ENCODE measurements around the gene CCNH. TPM values are rescaled to one million over a fixed set of nuclear protein-coding genes. Genes with fewer than 3 reads are reported as not detected.

CCNH gene
- polyA plus RNA-seq, 1 donor = 45.2 TPM

- 100% methylated on average over 2 of the region's 3 CpGs for WGBS (ENCODE audit: insufficient coverage, low lambda C conversion rate)
- Histone ChIP-seq H3K4me1 (ENCODE audit: control insufficient read depth, insufficient read depth, low read length) (no peaks in the 10 kb centered on the region), H3K4me3 (ENCODE audit: low read length) (no peak overlapping the region), H3K27me3 (ENCODE audit: control insufficient read depth, insufficient read depth, low read length) (no peaks in the 10 kb centered on the region), H3K36me3 (ENCODE audit: control insufficient read depth, insufficient read depth, low read length) (peaks cover 21% of the 10 kb centered on the region), H3K9me3 (ENCODE audit: control insufficient read depth, low read depth, low read length) (no peaks in the 10 kb centered on the region), H3K27ac (ENCODE audit: low read length) (no peak overlapping the region)
- DNase-seq = no peak
Measured at GRCh38 chr5:87368601-87369000, 44.1 kb downstream of the CCNH start.

- H3K27ac ChIP-seq (ENCODE audit: low read length) = no peak overlapping the region
- WGBS (ENCODE audit: insufficient coverage, low lambda C conversion rate) = no CpG with 5 or more reads among the region's 2 CpGs
- no peak overlapping the region for H3K4me3 ChIP-seq (ENCODE audit: low read length)
- H3K4me1 ChIP-seq (ENCODE audit: control insufficient read depth, insufficient read depth, low read length) = no peaks in the 10 kb centered on the region
- no peak for DNase-seq
- no peaks in the 10 kb centered on the region for H3K9me3 ChIP-seq (ENCODE audit: control insufficient read depth, low read depth, low read length)
- H3K36me3 ChIP-seq (ENCODE audit: control insufficient read depth, insufficient read depth, low read length) = peaks cover 18% of the 10 kb centered on the region
- H3K27me3 ChIP-seq (ENCODE audit: control insufficient read depth, insufficient read depth, low read length) = no peaks in the 10 kb centered on the region
Measured at GRCh38 chr5:87367243-87367642, 45.5 kb downstream of the CCNH start.

- H3K9me3 ChIP-seq (ENCODE audit: control insufficient read depth, low read depth, low read length) = no peaks in the 10 kb centered on the region
- no peak overlapping the region for H3K4me3 ChIP-seq (ENCODE audit: low read length)
- H3K4me1 ChIP-seq (ENCODE audit: control insufficient read depth, insufficient read depth, low read length) = no peaks in the 10 kb centered on the region
- H3K27me3 ChIP-seq (ENCODE audit: control insufficient read depth, insufficient read depth, low read length) = no peaks in the 10 kb centered on the region
- WGBS (ENCODE audit: insufficient coverage, low lambda C conversion rate) = no CpG with 5 or more reads among the region's 1 CpG
- peaks cover 9% of the 10 kb centered on the region for H3K36me3 ChIP-seq (ENCODE audit: control insufficient read depth, insufficient read depth, low read length)
- H3K27ac ChIP-seq (ENCODE audit: low read length) = no peak overlapping the region
- DNase-seq = no peak
Measured at GRCh38 chr5:87361536-87362213, 51.1 kb downstream of the CCNH start.

- Histone ChIP-seq H3K36me3 (ENCODE audit: control insufficient read depth, insufficient read depth, low read length) (peaks cover 6% of the 10 kb centered on the region), H3K9me3 (ENCODE audit: control insufficient read depth, low read depth, low read length) (no peaks in the 10 kb centered on the region), H3K4me1 (ENCODE audit: control insufficient read depth, insufficient read depth, low read length) (no peaks in the 10 kb centered on the region), H3K27me3 (ENCODE audit: control insufficient read depth, insufficient read depth, low read length) (no peaks in the 10 kb centered on the region), H3K27ac (ENCODE audit: low read length) (no peak overlapping the region), H3K4me3 (ENCODE audit: low read length) (no peak overlapping the region)
- WGBS (ENCODE audit: insufficient coverage, low lambda C conversion rate) = no CpG with 5 or more reads among the region's 2 CpGs
- no peak for DNase-seq
Measured at GRCh38 chr5:87361031-87361445, 51.7 kb downstream of the CCNH start.

- 100% methylated on average over 1 of the region's 11 CpGs for WGBS (ENCODE audit: insufficient coverage, low lambda C conversion rate)
Measured at GRCh38 chr5:87360132-87360531, 52.6 kb downstream of the CCNH start.

GRCh38 chr5:87359106-87359505 lies 53.6 kb downstream of the CCNH start:
- no peaks in the 10 kb centered on the region for H3K27me3 ChIP-seq (ENCODE audit: control insufficient read depth, insufficient read depth, low read length)
- H3K27ac ChIP-seq (ENCODE audit: low read length) = no peak overlapping the region
- WGBS (ENCODE audit: insufficient coverage, low lambda C conversion rate) = no CpG with 5 or more reads among the region's 2 CpGs
- H3K9me3 ChIP-seq (ENCODE audit: control insufficient read depth, low read depth, low read length) = no peaks in the 10 kb centered on the region
- no peak overlapping the region for H3K4me3 ChIP-seq (ENCODE audit: low read length)
- DNase-seq = no peak
- no peaks in the 10 kb centered on the region for H3K4me1 ChIP-seq (ENCODE audit: control insufficient read depth, insufficient read depth, low read length)
- peaks cover 20% of the 10 kb centered on the region for H3K36me3 ChIP-seq (ENCODE audit: control insufficient read depth, insufficient read depth, low read length)

More at GRCh38 chr5:87360132-87360531, 52.6 kb downstream of the CCNH start:
- no peak for DNase-seq
- Histone ChIP-seq H3K36me3 (ENCODE audit: control insufficient read depth, insufficient read depth, low read length) (peaks cover 13% of the 10 kb centered on the region), H3K27ac (ENCODE audit: low read length) (no peak overlapping the region), H3K4me3 (ENCODE audit: low read length) (no peak overlapping the region), H3K27me3 (ENCODE audit: control insufficient read depth, insufficient read depth, low read length) (no peaks in the 10 kb centered on the region), H3K4me1 (ENCODE audit: control insufficient read depth, insufficient read depth, low read length) (no peaks in the 10 kb centered on the region), H3K9me3 (ENCODE audit: control insufficient read depth, low read depth, low read length) (no peaks in the 10 kb centered on the region)

DNA sequence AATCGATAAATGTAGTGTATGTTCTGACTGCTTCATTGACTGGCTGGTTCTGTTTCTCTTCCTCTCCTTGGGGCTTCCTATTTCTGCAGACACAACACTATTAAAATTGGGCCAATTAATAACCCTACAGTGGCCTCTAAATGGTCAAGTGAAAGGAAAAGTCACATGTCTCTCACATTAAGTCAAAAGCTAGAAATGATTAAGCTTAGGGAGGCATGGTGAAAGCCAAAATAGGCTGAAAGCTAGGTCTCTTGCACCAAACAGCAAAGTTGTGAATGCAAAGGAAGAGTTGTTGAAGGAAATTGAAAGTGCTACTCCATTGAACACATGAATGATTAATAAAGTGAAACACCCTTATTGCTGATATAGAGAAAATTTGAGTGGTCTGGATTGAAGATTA lies 58.2 kb downstream of the CCNH start:
- Histone ChIP-seq H3K27ac (ENCODE audit: low read length) (no peak overlapping the region), H3K27me3 (ENCODE audit: control insufficient read depth, insufficient read depth, low read length) (no peaks in the 10 kb centered on the region), H3K36me3 (ENCODE audit: control insufficient read depth, insufficient read depth, low read length) (peaks cover 27% of the 10 kb centered on the region), H3K4me3 (ENCODE audit: low read length) (no peak overlapping the region), H3K9me3 (ENCODE audit: control insufficient read depth, low read depth, low read length) (no peaks in the 10 kb centered on the region), H3K4me1 (ENCODE audit: control insufficient read depth, insufficient read depth, low read length) (no peaks in the 10 kb centered on the region)
- no peak for DNase-seq
- WGBS (ENCODE audit: insufficient coverage, low lambda C conversion rate) = no CpG with 5 or more reads among the region's 1 CpG

DNA sequence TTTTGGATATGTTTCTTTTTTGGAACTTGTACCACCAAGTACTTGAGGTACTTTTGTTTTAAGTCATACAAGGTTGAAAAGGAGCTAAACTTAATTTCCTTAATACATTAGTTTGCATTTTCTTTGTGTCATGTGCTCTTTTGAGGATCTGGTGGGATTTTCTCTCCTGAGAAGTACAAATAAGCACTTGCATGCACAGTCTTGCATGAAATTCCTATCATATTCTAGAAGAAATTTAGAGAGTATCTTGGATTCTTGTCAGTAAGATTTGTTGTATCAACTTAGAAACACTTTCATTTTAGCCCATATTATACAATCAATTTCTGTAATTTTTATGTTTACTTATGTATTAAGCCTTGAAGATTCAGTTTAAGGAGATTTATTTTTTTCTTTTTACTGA lies 64.9 kb downstream of the CCNH start:
- DNase-seq = no peak
- H3K4me3 ChIP-seq (ENCODE audit: low read length) = no peak overlapping the region
- H3K9me3 ChIP-seq (ENCODE audit: control insufficient read depth, low read depth, low read length) = no peaks in the 10 kb centered on the region
- H3K27ac ChIP-seq (ENCODE audit: low read length) = no peak overlapping the region
- H3K4me1 ChIP-seq (ENCODE audit: control insufficient read depth, insufficient read depth, low read length) = no peaks in the 10 kb centered on the region
- H3K36me3 ChIP-seq (ENCODE audit: control insufficient read depth, insufficient read depth, low read length) = peaks cover 16% of the 10 kb centered on the region
- no peaks in the 10 kb centered on the region for H3K27me3 ChIP-seq (ENCODE audit: control insufficient read depth, insufficient read depth, low read length)

- Histone ChIP-seq H3K27ac (ENCODE audit: low read length) (no peak overlapping the region), H3K9me3 (ENCODE audit: control insufficient read depth, low read depth, low read length) (no peaks in the 10 kb centered on the region), H3K36me3 (ENCODE audit: control insufficient read depth, insufficient read depth, low read length) (peaks cover 16% of the 10 kb centered on the region), H3K4me3 (ENCODE audit: low read length) (no peak overlapping the region), H3K27me3 (ENCODE audit: control insufficient read depth, insufficient read depth, low read length) (no peaks in the 10 kb centered on the region), H3K4me1 (ENCODE audit: control insufficient read depth, insufficient read depth, low read length) (no peaks in the 10 kb centered on the region)
- no CpG with 5 or more reads among the region's 1 CpG for WGBS (ENCODE audit: insufficient coverage, low lambda C conversion rate)
- DNase-seq = no peak
Measured at GRCh38 chr5:87347272-87347671, 65.5 kb downstream of the CCNH start.
